Endothelial cell of umbilical vein (primary cell): ENCODE measurements around the gene SLC30A1. TPM values are rescaled to one million over a fixed set of nuclear protein-coding genes. Genes with fewer than 3 reads are reported as not detected.

ENCODE experiments used
- BruUV-seq: library from RNA; stranded (reverse); fragments of 400-500 nt; replicated peaks from 2 replicates; lab custom pipeline; 2021; lab: Mats Ljungman, UMichigan
- CTCF ChIA-PET: fragments of 300-600, 350-600 bp; sonication (Branson Sonifier 250); formaldehyde crosslinking; loops from one replicate; lab custom pipeline; 2021; ENCODE audit warnings: antibody characterized with exemption, inconsistent platforms; lab: Charles Lee
- POLR2A ChIA-PET: fragments of 300-600, 350-600 bp; sonication (Branson Sonifier 250); formaldehyde crosslinking; loops from one replicate; lab custom pipeline; 2021; ENCODE audit warnings: antibody characterized with exemption, inconsistent platforms; lab: Charles Lee
- DNase-seq: peaks from one replicate; pipeline ENCODE4 v3.0.0-alpha.2; 2011; ENCODE audit warnings: low read depth, low spot score
- FAIRE-seq: peaks from 2 replicates; lab custom pipeline; 2011; peaks lifted over from hg19 to GRCh38; lab: Jason Lieb, UNC
- H2AFZ ChIP-seq: 2 replicates; pipeline ENCODE4 v1.6.0; 2012; ENCODE audit warnings: low read depth, low read length, control low read depth, inconsistent platforms
- H3K27ac ChIP-seq: 2 replicates; pipeline ENCODE4 v1.5.1; 2011; ENCODE audit warnings: low read depth, mild to moderate bottlenecking, control low read depth, low read length, moderate library complexity; ENCODE audit not compliant: insufficient read depth
- H3K27me3 ChIP-seq, 2 experiments: 2 replicates each; pipeline versions ENCODE4 v1.6.0 to v1.6.1; 2011; ENCODE audit warnings: low read length in 2 of 2, mixed read lengths in 1 of 2; ENCODE audit not compliant: control insufficient read depth in 2 of 2, insufficient read depth in 2 of 2
- H3K36me3 ChIP-seq, 2 experiments: 2 replicates in 1 of 2; 3 replicates in 1 of 2; pipeline ENCODE4 v1.5.1; 2011; ENCODE audit warnings: low read length in 2 of 2, mild to moderate bottlenecking in 1 of 2, moderate library complexity in 1 of 2; ENCODE audit not compliant: control insufficient read depth in 2 of 2, insufficient read depth in 2 of 2; ENCODE audit errors: extremely low read depth in 1 of 2
- H3K4me1 ChIP-seq: 3 replicates; pipeline ENCODE4 v1.5.1; 2011; ENCODE audit warnings: mild to moderate bottlenecking, low read length; ENCODE audit not compliant: control insufficient read depth, insufficient read depth; ENCODE audit errors: extremely low read depth
- H3K4me2 ChIP-seq: 2 replicates; pipeline ENCODE4 v1.6.1; 2011; ENCODE audit warnings: low read length, control low read depth, mixed read lengths; ENCODE audit not compliant: insufficient read depth
- H3K4me3 ChIP-seq, 3 experiments: fragments of 200-600 bp in 1 of 3; sonication (generic), shearing (Covaris generic) in 1 of 3; replicated peaks in 1 of 3; 2 replicates each; pipeline ENCODE4 v1.5.1; 2011 to 2016; ENCODE audit warnings: control low read depth in 3 of 3, low read length in 3 of 3, mild to moderate bottlenecking in 2 of 3, inconsistent platforms in 1 of 3, low read depth in 1 of 3, moderate library complexity in 1 of 3; ENCODE audit not compliant: insufficient read depth in 1 of 3
- H3K79me2 ChIP-seq: 2 replicates; pipeline ENCODE4 v1.6.0; 2012; ENCODE audit warnings: low read length, inconsistent platforms; ENCODE audit not compliant: control insufficient read depth, insufficient read depth
- H3K9ac ChIP-seq: replicated peaks from 2 replicates; pipeline ENCODE3; 2011; ENCODE audit warnings: low read length, control low read depth; ENCODE audit not compliant: insufficient read depth; ENCODE audit errors: extremely low read depth
- H3K9me1 ChIP-seq: replicated peaks from 3 replicates; pipeline ENCODE4 v1.6.0; 2011; ENCODE audit warnings: mild to moderate bottlenecking, low read length; ENCODE audit not compliant: control insufficient read depth, insufficient read depth; ENCODE audit errors: extremely low read depth
- H3K9me3 ChIP-seq: replicated peaks from 2 replicates; pipeline ENCODE4 v1.5.1; 2012; ENCODE audit warnings: low read length, inconsistent platforms; ENCODE audit not compliant: control insufficient read depth, insufficient read depth
- H4K20me1 ChIP-seq: replicated peaks from 2 replicates; pipeline ENCODE3; 2011; ENCODE audit warnings: mild to moderate bottlenecking, low read length; ENCODE audit not compliant: control insufficient read depth, insufficient read depth; ENCODE audit errors: extremely low read depth
- CTCF ChIP-seq, 2 donors: IDR thresholded peaks; 1 replicate in 1 of 2; 2 replicates in 1 of 2; pipeline ENCODE4 v1.5.1; 2011; ENCODE audit warnings: low read length in 2 of 2, mild to moderate bottlenecking in 2 of 2, moderate library complexity in 2 of 2, control low read depth in 1 of 2, inconsistent platforms in 1 of 2, low read depth in 1 of 2; ENCODE audit not compliant: insufficient read depth in 1 of 2; ENCODE audit errors: extremely low read depth in 1 of 2
- EZH2 ChIP-seq: IDR thresholded peaks from 2 replicates; pipeline ENCODE4 v1.6.1; 2012; ENCODE audit warnings: borderline replicate concordance, low read depth, mild to moderate bottlenecking, moderate library complexity, low read length, inconsistent platforms; ENCODE audit not compliant: severe bottlenecking
- FOS ChIP-seq: IDR thresholded peaks from 2 replicates; pipeline ENCODE4 v1.6.1; 2011; ENCODE audit warnings: mild to moderate bottlenecking, low read length, moderate library complexity, borderline replicate concordance; ENCODE audit not compliant: insufficient read depth
- GATA2 ChIP-seq: IDR thresholded peaks from 2 replicates; pipeline ENCODE4 v1.7.0; 2011; ENCODE audit warnings: low read depth, mild to moderate bottlenecking, moderate library complexity, mixed read lengths, low read length; ENCODE audit not compliant: insufficient read length, insufficient read depth
- JUN ChIP-seq: IDR thresholded peaks from 2 replicates; pipeline ENCODE4 v1.6.1; 2011; ENCODE audit warnings: borderline replicate concordance, low read depth; ENCODE audit not compliant: insufficient read length, insufficient read depth
- MAX ChIP-seq: IDR thresholded peaks from 2 replicates; pipeline ENCODE4 v1.6.1; 2011; ENCODE audit not compliant: insufficient read depth, insufficient read length
- MYC ChIP-seq: IDR thresholded peaks from one replicate; pipeline ENCODE4 v1.6.1; 2011; ENCODE audit warnings: mild to moderate bottlenecking, low read depth, low read length
- POLR2A ChIP-seq: IDR thresholded peaks from 2 replicates; pipeline ENCODE4 v1.6.1; 2012; ENCODE audit warnings: low read depth, mild to moderate bottlenecking, control low read depth, low read length
- POLR2AphosphoS5 ChIP-seq: IDR thresholded peaks from 2 replicates; pipeline ENCODE4 v1.6.1; 2012; ENCODE audit warnings: low read depth, mild to moderate bottlenecking, control low read depth, low read length, moderate library complexity; ENCODE audit not compliant: insufficient read depth
- dilution Hi-C: fragments of 300-500 bp; cut with MboI; formaldehyde crosslinking; loops from one replicate; pipeline ENCODE4 v1.15.0; 2019; ENCODE audit warnings: low sequenced_read_pairs; ENCODE audit not compliant: extremely low pct_ligation_motif_present
- intact Hi-C: fragments of 100-400 bp; cut with micrococcal nuclease; formaldehyde crosslinking; loops from one replicate; pipeline ENCODE4 v1.10.0; 2022
- polyA plus RNA-seq, 4 experiments: library from polyadenylated mRNA; depleted of rRNA in 3 of 4; stranded (reverse) in 3 of 4; unstranded in 1 of 4; fragments of >200 nt; gene quantifications; 2 replicates each; pipeline versions ENCODE4 v1.2.1 to v1.2.3, GENCODE V29; 2011 to 2012; ENCODE audit warnings: missing spikeins in 1 of 4
- total RNA-seq: library from RNA; stranded (reverse); gene quantifications from 2 replicates; pipeline ENCODE4 v1.2.3, GENCODE V29; 2021

SLC30A1 gene
- total and polyA plus RNA-seq, 2 donors (not counting 3 experiments of a cell fraction or from before 2014, with no cell fraction given): 5.5 to 21.5 TPM

- intact Hi-C loops (no loop called here), dilution Hi-C loops (no loop called here)
- Histone ChIP-seq H3K27me3 (no peaks in the 10 kb centered on the region), H3K4me3 (no peak overlapping the region), H2AFZ (no peak overlapping the region), H3K4me1 (peaks cover 18% of the 10 kb centered on the region), H3K9me3 (no peaks in the 10 kb centered on the region), H3K36me3 (no peaks in the 10 kb centered on the region), H3K9me1 (no peaks in the 10 kb centered on the region), H4K20me1 (no peaks in the 10 kb centered on the region), H3K27ac (no peak overlapping the region), H3K79me2 (no peaks in the 10 kb centered on the region), H3K9ac (no peak overlapping the region), H3K4me2 (no peak overlapping the region)
- ChIA-PET CTCF (interaction anchor here (0.7 to 0.8 kb wide), 3 partner anchors 34 to 1201 kb away, joined by 3 to 4 read pairs (median 3); no protein-coding TSS in a partner anchor), POLR2A (interaction anchor here (1.0 kb wide), 1 partner anchor 91 kb away, joined by 3 read pairs; no protein-coding TSS in a partner anchor)
- BruUV-seq: no TSS peak
- TF ChIP-seq JUN (no peak), MYC (no peak), MAX (no peak), EZH2 (no peak), CTCF (IDR thresholded peaks at IDR 0.05; ENCODE audit: extremely low read depth in 1 of 2, insufficient read depth in 1 of 2, low read depth in 1 of 2, low read length in 2 of 2) (no peak), FOS (no peak), GATA2 (no peak), POLR2AphosphoS5 (no peak), POLR2A (no peak)
- DNase-seq (peak; percentile 15), FAIRE-seq (no peak)
Observed at GRCh38 chr1:211549092-211549711, 29.8 kb downstream of the SLC30A1 start.
